HK-2 (cell line): Measurements from ENCODE around the gene PDX1.

Experiments
- DNase-seq: peaks from one replicate; pipeline ENCODE4 v3.0.0-alpha.2; 2018; ENCODE audit not compliant: unreplicated experiment

PDX1 gene

GRCh38 chr13:27922883-27923612, 3.2 kb downstream of the PDX1 start:
- DNase-seq: no peak

GRCh38 chr13:27923794-27924528, 4.2 kb downstream of the PDX1 start:
- DNase-seq: no peak

GRCh38 chr13:27924529-27925141, 4.8 kb downstream of the PDX1 start:
- no peak for DNase-seq

GRCh38 chr13:27925220-27925991, 5.6 kb downstream of the PDX1 start:
- no peak for DNase-seq

GRCh38 chr13:27926644-27927434, 7.0 kb downstream of the PDX1 start:
- no peak for DNase-seq

GRCh38 chr13:27927444-27928352, 7.9 kb downstream of the PDX1 start:
- DNase-seq: no peak

- no peak for DNase-seq
Observed at GRCh38 chr13:27928353-27928804, 8.6 kb downstream of the PDX1 start.

- DNase-seq: no peak
Observed at GRCh38 chr13:27928805-27929753, 9.3 kb downstream of the PDX1 start.

- DNase-seq: no peak
Observed at GRCh38 chr13:27929868-27930267, 10.1 kb downstream of the PDX1 start.

- DNase-seq: no peak
Observed at GRCh38 chr13:27933118-27933517, 13.3 kb downstream of the PDX1 start.

GRCh38 chr13:27933580-27934328, 14.0 kb downstream of the PDX1 start:
- DNase-seq: no peak

GRCh38 chr13:27942972-27943371, 23.2 kb downstream of the PDX1 start:
- no peak for DNase-seq

GRCh38 chr13:27952876-27953675, 33.3 kb downstream of the PDX1 start:
- DNase-seq: no peak

GRCh38 chr13:27953676-27954405, 34.0 kb downstream of the PDX1 start:
- peak; percentile 66 for DNase-seq

- DNase-seq: no peak
Observed at GRCh38 chr13:27954406-27954851, 34.6 kb downstream of the PDX1 start.

- no peak for DNase-seq
Observed at GRCh38 chr13:27955014-27955591, 35.3 kb downstream of the PDX1 start.
